Amygdala (tissue), 56 donors: ENCODE data around the gene ARHGEF10L.

Experiments used
- DNase-seq, 56 donors: peaks; one replicate each; lab custom pipeline; 2025; lab: John Stamatoyannopoulos, UW

Gene ARHGEF10L

GRCh38 chr1:17521946-17522612 is 17.4 kb upstream of the ARHGEF10L start:
- no peak for DNase-seq

- no peak for DNase-seq
Observed at GRCh38 chr1:17523321-17524041, 16.0 kb upstream of the ARHGEF10L start.

DNA sequence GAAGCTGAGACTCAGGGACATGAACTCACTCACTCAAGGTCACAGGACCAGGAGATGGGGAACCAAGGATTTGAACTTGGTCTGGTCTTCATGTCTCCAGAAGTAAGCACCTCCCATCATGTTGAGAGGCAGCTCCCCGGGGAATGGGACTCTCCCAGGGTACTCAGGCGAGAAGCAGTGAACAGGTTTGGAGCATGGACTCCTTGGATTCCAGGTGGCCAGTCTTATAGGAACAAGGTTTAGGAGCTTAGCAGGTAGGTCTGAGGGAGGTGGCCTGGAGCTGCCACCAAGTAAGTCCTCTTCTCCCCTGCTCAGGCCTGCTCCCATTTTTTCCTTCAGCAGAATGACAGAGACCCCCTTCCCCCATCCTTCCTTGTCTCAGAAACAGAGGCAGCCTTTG is 14.9 kb upstream of the ARHGEF10L start:
- DNase-seq = no peak

GRCh38 chr1:17525996-17526686 is 13.4 kb upstream of the ARHGEF10L start:
- no peak for DNase-seq

GRCh38 chr1:17527036-17527914 is 12.2 kb upstream of the ARHGEF10L start:
- DNase-seq = no peak

- no peak for DNase-seq
Observed at GRCh38 chr1:17529381-17529780, 10.1 kb upstream of the ARHGEF10L start.

GRCh38 chr1:17531343-17531681 is 8.2 kb upstream of the ARHGEF10L start:
- no peak for DNase-seq

DNA sequence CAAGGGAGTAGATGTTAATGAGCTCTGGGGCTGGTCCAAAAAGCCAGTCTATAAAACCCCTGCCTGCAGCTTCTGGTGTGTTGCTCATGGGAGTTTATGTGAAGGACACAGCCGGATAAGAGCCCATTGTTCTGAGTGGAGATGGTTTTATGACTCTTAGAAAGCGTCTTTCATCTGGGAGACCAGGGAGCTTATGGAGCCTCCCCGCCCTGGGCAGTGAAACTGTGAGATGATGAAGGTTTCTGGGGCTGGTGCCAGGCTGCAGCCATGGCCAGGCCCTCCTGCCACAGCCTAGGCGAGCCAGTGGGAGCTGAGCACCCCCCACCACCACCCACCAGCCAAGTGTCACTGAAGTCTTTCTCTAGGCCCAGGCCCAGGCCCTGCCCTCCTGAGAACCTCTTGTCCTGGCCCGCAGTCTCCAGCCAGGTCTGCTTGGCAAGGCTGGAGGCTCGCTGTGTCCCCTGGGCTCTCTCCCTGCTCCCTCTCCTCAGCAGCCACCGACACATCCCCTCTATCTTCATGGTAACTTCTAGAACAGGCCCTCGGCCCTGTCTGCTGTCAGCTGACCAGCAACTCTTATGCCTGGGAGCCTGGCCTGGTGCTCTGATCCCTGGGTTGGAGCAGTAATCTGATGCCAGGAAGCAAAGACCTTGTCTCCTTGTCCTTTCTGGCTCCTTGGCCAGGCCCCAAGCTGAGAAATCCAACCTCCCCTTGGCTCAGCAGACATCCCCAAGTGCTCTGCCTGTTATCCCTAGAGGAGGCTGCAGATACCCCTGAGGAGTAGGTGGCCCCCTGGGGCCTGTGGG is 7.6 kb upstream of the ARHGEF10L start:
- DNase-seq = peak in 47 of 56 donors; percentile 17 to 90 (median 72)

DNA sequence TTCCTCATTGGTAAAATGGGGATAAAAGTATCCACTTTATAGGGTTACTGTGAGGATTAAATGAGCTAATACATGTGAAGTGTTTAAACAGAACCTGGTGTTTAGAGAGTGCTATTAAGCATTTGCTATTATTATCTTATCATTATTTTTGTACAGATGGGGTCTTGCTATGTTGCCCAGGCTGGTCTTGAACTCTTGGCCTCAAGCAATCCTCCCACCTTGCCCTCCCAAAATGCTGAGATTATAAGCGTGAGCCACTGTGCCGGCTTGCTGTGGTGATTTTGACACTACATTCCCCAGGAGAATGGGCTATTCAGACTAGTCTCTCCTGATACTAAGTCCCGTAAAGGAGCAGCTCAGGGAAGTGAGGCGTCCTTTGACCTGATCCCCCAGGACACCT is 6.3 kb upstream of the ARHGEF10L start:
- no peak for DNase-seq

GRCh38 chr1:17535300-17535936 is 4.1 kb upstream of the ARHGEF10L start:
- DNase-seq = peak in 4 of 56 donors; percentile 6 to 12 (median 8)

GRCh38 chr1:17538010-17538409 is 1.5 kb upstream of the ARHGEF10L start:
- DNase-seq = no peak

GRCh38 chr1:17538428-17539117 is 925 bp upstream of the ARHGEF10L start:
- peak in 6 of 56 donors; percentile 7 to 30 (median 18) for DNase-seq

DNA sequence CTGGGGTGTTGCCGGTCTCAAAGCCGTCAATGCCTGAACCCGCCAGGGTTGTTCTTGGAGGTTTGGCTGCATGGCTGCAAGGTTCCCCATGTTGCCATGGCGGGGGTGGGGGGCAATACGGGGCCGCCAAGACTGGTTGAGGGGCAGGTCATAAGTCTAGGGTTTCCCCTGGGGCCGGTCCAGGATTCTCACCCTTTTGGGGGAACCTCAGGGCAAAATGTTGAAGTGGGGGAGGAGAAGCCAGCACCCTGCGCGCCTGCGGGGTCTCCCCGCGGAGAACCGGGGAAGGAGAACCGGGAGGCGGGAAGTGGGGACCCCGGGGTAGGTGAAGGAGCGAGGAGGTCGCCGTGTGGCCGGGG is 401 bp upstream of the ARHGEF10L start:
- DNase-seq = no peak

DNA sequence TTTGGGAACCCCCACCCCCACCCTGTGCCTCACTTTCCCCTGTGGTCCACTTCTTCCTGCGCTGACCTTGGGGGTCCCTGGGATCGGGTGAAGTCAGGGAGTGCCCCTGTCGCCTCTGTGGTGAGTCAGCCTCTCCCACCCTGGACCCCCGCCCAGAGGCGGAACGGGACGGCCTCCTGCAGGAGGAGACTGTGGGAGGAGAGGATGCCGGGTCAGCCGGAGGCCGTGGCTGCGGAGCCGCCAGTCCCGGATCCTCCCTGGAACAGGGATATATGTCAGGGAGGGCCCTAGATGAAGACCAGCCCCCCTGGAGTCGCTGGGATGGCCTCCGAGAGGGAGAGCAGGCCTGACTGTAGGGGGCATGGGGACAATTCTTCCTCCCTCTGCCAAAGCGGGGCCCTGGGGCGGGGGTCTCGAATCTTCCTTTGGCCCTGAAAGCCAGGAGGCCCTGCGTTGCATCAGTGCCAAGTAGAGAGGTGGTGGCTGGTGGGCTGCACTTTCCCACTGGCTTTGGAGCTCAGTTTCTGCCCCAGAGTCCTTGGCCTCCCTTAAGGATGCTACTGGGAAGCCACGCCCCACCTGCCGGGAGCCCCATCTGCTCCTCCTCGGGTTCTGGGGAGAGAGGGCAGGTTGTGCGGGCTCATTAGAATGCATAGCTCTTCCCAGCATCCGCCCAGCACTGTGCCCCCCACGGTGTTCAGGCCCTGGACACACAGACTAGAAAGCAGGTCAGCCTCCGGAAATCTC is 930 bp downstream of the ARHGEF10L start:
- DNase-seq = peak in 23 of 56 donors; percentile 12 to 66 (median 34)

GRCh38 chr1:17542645-17543044 is 3.1 kb downstream of the ARHGEF10L start:
- DNase-seq = no peak

DNA sequence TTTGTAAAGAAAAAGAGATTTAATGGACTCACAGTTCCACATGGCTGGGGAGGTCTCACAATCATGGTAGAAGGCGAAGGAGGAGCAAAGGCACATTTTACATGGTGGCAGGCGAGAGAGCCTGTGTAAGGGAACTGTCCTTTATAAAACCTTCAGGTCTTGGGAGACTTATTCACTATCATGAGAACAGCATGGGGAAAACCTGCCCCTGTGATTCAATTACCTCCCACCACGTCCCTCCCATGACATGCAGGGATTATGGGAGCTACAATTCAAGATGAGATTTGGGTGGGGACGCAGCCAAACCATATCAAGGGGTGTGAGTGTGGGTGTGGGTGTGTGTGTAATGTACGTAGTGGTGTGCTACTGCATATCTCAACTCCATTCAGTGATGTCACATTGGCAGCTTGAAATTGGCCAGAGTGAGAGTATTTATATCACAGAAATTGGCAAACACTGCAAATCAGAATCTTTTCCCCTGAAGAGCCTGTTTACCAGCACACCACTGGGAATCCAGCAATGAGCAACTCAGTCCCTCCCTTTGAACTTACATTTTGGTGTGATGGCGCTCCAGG is 5.4 kb downstream of the ARHGEF10L start:
- DNase-seq = no peak

DNA sequence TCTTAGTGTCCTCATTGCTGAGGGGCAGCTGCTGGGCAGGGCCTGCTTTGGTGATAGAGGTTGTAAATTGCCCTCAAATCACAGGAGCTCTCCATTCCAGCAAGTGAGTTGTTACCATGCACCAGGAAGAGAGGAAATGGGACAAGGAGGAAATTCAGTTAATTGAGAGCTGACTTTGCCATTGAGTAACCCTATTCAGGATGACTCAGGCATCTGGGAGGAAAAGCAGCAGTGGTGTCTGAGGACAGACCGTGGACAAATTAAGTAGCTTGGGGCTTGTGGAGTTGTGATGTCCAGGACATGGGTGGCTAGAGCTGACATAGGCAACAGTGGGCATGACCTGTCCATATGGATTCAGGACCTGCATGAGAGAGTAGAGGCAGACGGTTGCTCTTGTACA is 5.9 kb downstream of the ARHGEF10L start:
- no peak for DNase-seq
